Measurements from ENCODE around the gene YBEY.

DNA sequence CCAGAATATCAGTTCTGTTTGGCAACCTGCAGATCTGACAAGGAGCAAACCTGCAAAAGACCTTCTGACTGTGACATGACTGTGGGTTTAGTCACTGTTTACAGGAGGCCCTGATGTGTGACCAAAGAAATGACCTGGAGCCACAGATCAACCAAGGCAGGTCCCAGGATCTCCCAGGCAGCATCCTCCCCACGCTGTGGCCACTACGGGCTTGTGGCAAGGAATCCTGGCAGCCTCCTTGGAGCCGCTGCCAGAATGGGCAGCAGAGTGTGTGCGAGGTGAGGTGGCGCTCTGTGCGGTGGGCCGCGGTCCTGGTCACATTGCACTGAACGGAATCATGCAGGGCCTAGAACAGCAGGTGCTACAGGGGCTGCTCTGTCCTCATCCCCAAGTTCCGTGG is 16.7 kb upstream of the YBEY start:
- TF ChIP-seq, protein P1, sequence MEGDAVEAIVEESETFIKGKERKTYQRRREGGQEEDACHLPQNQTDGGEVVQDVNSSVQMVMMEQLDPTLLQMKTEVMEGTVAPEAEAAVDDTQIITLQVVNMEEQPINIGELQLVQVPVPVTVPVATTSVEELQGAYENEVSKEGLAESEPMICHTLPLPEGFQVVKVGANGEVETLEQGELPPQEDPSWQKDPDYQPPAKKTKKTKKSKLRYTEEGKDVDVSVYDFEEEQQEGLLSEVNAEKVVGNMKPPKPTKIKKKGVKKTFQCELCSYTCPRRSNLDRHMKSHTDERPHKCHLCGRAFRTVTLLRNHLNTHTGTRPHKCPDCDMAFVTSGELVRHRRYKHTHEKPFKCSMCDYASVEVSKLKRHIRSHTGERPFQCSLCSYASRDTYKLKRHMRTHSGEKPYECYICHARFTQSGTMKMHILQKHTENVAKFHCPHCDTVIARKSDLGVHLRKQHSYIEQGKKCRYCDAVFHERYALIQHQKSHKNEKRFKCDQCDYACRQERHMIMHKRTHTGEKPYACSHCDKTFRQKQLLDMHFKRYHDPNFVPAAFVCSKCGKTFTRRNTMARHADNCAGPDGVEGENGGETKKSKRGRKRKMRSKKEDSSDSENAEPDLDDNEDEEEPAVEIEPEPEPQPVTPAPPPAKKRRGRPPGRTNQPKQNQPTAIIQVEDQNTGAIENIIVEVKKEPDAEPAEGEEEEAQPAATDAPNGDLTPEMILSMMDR (IDR thresholded peaks at IDR 0.05) = no peak
- TF ChIP-seq POLR2A (IDR thresholded peaks at IDR 0.05) = no peak
- no peak for TF ChIP-seq POLR2AphosphoS5 (IDR thresholded peaks at IDR 0.05; ENCODE audit: insufficient read depth in 1 of 2, low read depth in 1 of 2)

Measured in vagina (tissue), 2 donors.